K562 (cell line): ENCODE results near the gene CLK3. TPM values are rescaled to one million over a fixed set of nuclear protein-coding genes. Genes with fewer than 3 reads are reported as not detected.
A peak's percentile ranks its signal among the peaks of the same experiment; 100 is the strongest.

ENCODE experiments used
- ATAC-seq: fragments of 200-7000 bp; cut with Tn5 transposase; 3 replicates; pipeline ENCODE4 v1.9.1; 2020; ENCODE audit warnings: moderate library complexity
- BruUV-seq: library from RNA; stranded (reverse); fragments of 400-500 nt; replicated peaks from 2 replicates; lab custom pipeline; 2021; lab: Mats Ljungman, UMichigan
- CTCF ChIA-PET: fragments of 300-600 bp; formaldehyde crosslinking; extraction: SDS; loops from one replicate; lab custom pipeline; 2021; ENCODE audit warnings: low intra/inter-chr PET ratio; lab: Yijun Ruan, JAX
- POLR2A ChIA-PET: fragments of 300-600, 350-650 bp; sonication (Branson Sonifier 250); formaldehyde crosslinking; extraction: SDS; loops from one replicate; lab custom pipeline; 2021; ENCODE audit warnings: antibody characterized with exemption, inconsistent platforms; lab: Yijun Ruan, JAX
- DNase-seq, 4 experiments: peaks; one replicate each; pipeline versions ENCODE4 v3.0.0 to v3.0.0-alpha.2; 2011 to 2018; ENCODE audit warnings: low spot score in 3 of 4, mixed read lengths in 3 of 4; ENCODE audit errors: extremely low read depth in 1 of 4
- FAIRE-seq: peaks from 2 replicates; lab custom pipeline; 2011; peaks lifted over from hg19 to GRCh38; lab: Jason Lieb, UNC
- H2AFZ ChIP-seq: 2 replicates; pipeline ENCODE4 v1.6.0; 2011; ENCODE audit warnings: low read depth, low read length, control low read depth, inconsistent platforms
- H3K27ac ChIP-seq: fragments of 200-600 bp; 3 replicates; pipeline ENCODE4 v1.8.0; 2011; ENCODE audit warnings: low read depth, mild to moderate bottlenecking, control low read depth, inconsistent platforms, low read length, moderate library complexity, mixed read lengths; ENCODE audit errors: extremely low read depth
- H3K27me3 ChIP-seq, 2 experiments: fragments of 300-600 bp in 1 of 2; 2 replicates in 1 of 2; 3 replicates in 1 of 2; pipeline versions ENCODE4 v1.6.0 to v1.8.0; 2011; ENCODE audit warnings: inconsistent platforms in 2 of 2, low read length in 2 of 2, mild to moderate bottlenecking in 1 of 2, mixed read lengths in 1 of 2, moderate library complexity in 1 of 2; ENCODE audit not compliant: control insufficient read depth in 2 of 2, insufficient read depth in 2 of 2
- H3K36me3 ChIP-seq: fragments of 300-600 bp; 3 replicates; pipeline ENCODE4 v1.8.0; 2011; ENCODE audit warnings: mild to moderate bottlenecking, low read length, inconsistent platforms; ENCODE audit not compliant: control insufficient read depth, insufficient read depth
- H3K4me1 ChIP-seq, 2 experiments: fragments of 200-600 bp in 1 of 2; replicated peaks in 1 of 2; 2 replicates in 1 of 2; 3 replicates in 1 of 2; pipeline versions ENCODE4 v1.5.1 to v1.8.0; 2011; ENCODE audit warnings: inconsistent platforms in 2 of 2, low read length in 2 of 2, mild to moderate bottlenecking in 1 of 2, mixed read lengths in 1 of 2, moderate library complexity in 1 of 2; ENCODE audit not compliant: control insufficient read depth in 2 of 2, insufficient read depth in 2 of 2
- H3K4me2 ChIP-seq: 2 replicates; pipeline ENCODE4 v1.6.1; 2011; ENCODE audit warnings: low read length, control low read depth, inconsistent platforms, mixed read lengths; ENCODE audit not compliant: insufficient read depth
- H3K4me3 ChIP-seq: fragments of 200-600 bp; sonication (generic), shearing (Covaris generic); 2 replicates; pipeline ENCODE4 v1.5.1; 2016; ENCODE audit warnings: control low read depth, inconsistent platforms
- H3K79me2 ChIP-seq: fragments of 200-600 bp; 3 replicates; pipeline ENCODE4 v1.8.0; 2011; ENCODE audit warnings: low read length, inconsistent platforms; ENCODE audit not compliant: control insufficient read depth, insufficient read depth
- H3K9ac ChIP-seq, 2 experiments: 2 replicates each; pipeline versions ENCODE4 v1.6.0 to v1.6.1; 2011; ENCODE audit warnings: low read depth in 2 of 2, low read length in 2 of 2, control low read depth in 1 of 2, inconsistent platforms in 1 of 2, mild to moderate bottlenecking in 1 of 2, mixed read lengths in 1 of 2; ENCODE audit not compliant: insufficient read depth in 1 of 2
- H3K9me1 ChIP-seq: one replicate; pipeline ENCODE4 v1.6.0; 2011; ENCODE audit warnings: inconsistent platforms, mild to moderate bottlenecking, low read length, moderate library complexity; ENCODE audit not compliant: control insufficient read depth, insufficient read depth
- H3K9me3 ChIP-seq: replicated peaks from 2 replicates; pipeline ENCODE4 v1.5.1; 2011; ENCODE audit warnings: low read depth, low read length, inconsistent platforms; ENCODE audit not compliant: control insufficient read depth, insufficient read depth
- H4K20me1 ChIP-seq: replicated peaks from 2 replicates; pipeline ENCODE4 v1.6.1; 2011; ENCODE audit warnings: low read length, inconsistent platforms, mixed read lengths; ENCODE audit not compliant: control insufficient read depth, insufficient read depth
- ARID3A ChIP-seq: IDR thresholded peaks from 2 replicates; pipeline ENCODE4 v1.6.1; 2012; ENCODE audit warnings: low read depth, low read length, improper control_type of control experiment, borderline replicate concordance
- ATF3 ChIP-seq, 2 experiments: fragments of 450-650 bp in 1 of 2; sonication (generic) in 1 of 2; formaldehyde crosslinking in 1 of 2; IDR thresholded peaks in 1 of 2; conservative IDR thresholded peaks in 1 of 2; 2 replicates each; pipeline versions ENCODE4 v1.6.1 to v1.8.1; 2016 to 2023; ENCODE audit warnings: mild to moderate bottlenecking in 2 of 2, moderate library complexity in 2 of 2, inconsistent platforms in 1 of 2, missing genetic modification reagents in 1 of 2
- CBX1 ChIP-seq: sonication (generic); IDR thresholded peaks from 2 replicates; pipeline ENCODE4 v1.6.1; 2016; ENCODE audit warnings: antibody characterized with exemption, low read depth, mild to moderate bottlenecking
- CREBBP ChIP-seq: IDR thresholded peaks from one replicate; pipeline ENCODE4 v1.6.1; 2012; ENCODE audit warnings: low read depth, mild to moderate bottlenecking, control low read depth, inconsistent platforms, low read length
- CSDE1 ChIP-seq, 2 experiments: fragments of 450-650 bp; IDR thresholded peaks; 2 replicates each; pipeline ENCODE4 v1.6.1; 2016; ENCODE audit warnings: mild to moderate bottlenecking in 1 of 2
- CTBP1 ChIP-seq: fragments of 450-650 bp; IDR thresholded peaks from 2 replicates; pipeline ENCODE4 v1.6.1; 2016; ENCODE audit warnings: borderline replicate concordance
- EP300 ChIP-seq: IDR thresholded peaks from 2 replicates; pipeline ENCODE4 v1.6.1; 2012; ENCODE audit warnings: low read length, improper control_type of control experiment
- GTF2F1 ChIP-seq: IDR thresholded peaks from 2 replicates; pipeline ENCODE4 v1.6.1; 2011; ENCODE audit warnings: low read depth, low read length, improper control_type of control experiment
- KLF1 ChIP-seq: fragments of 450-650 bp; IDR thresholded peaks from 2 replicates; pipeline ENCODE4 v1.6.1; 2016; ENCODE audit warnings: missing genetic modification characterization, missing compliant biosample characterization
- MECOM ChIP-seq: fragments of 250-450 bp; sonication (Bioruptor Pico); IDR thresholded peaks from 2 replicates; pipeline ENCODE4 v1.8.0; 2022; ENCODE audit warnings: inconsistent platforms
- RREB1 ChIP-seq: fragments of 250-450 bp; sonication (Bioruptor Pico); IDR thresholded peaks from 2 replicates; pipeline ENCODE4 v1.4.0; 2020
- ZNF551 ChIP-seq: fragments of 250-450 bp; sonication (Bioruptor Pico); IDR thresholded peaks from 2 replicates; pipeline ENCODE4 v1.5.0; 2021; ENCODE audit warnings: mild to moderate bottlenecking, moderate library complexity
- ZNF79 ChIP-seq: fragments of 250-450 bp; sonication (Bioruptor Pico); IDR thresholded peaks from 2 replicates; pipeline ENCODE4 v1.4.0; 2020; ENCODE audit warnings: low read depth, mild to moderate bottlenecking, moderate library complexity
- WGBS: fragments of 100-300 bp; shearing (Covaris generic); methylation state at CpG from one replicate; pipeline ENCODE4 v1.1.6; 2016; ENCODE audit warnings: low coverage, mixed read lengths; ENCODE audit not compliant: insufficient coverage; ENCODE audit errors: missing lambda C conversion rate; 5-methylcytosine and 5-hydroxymethylcytosine counted together
- in situ Hi-C: fragments of 300-500 bp; cut with MboI; formaldehyde crosslinking; loops from 4 replicates; pipeline ENCODE4 v1.15.0; 2018; ENCODE audit warnings: inconsistent platforms, mixed read lengths
- intact Hi-C: fragments of 100-400 bp; cut with micrococcal nuclease; formaldehyde crosslinking; loops from 2 replicates; pipeline ENCODE4 v1.14.2; 2022
- polyA plus RNA-seq, 8 experiments: library from polyadenylated mRNA; depleted of rRNA in 4 of 8; stranded (reverse) in 5 of 8; unstranded in 3 of 8; fragments of >200 nt; fragmentation: Nextera tagmentation in 2 of 8; fragmentation: Illumina TruSeq in 1 of 8; extraction: Ambion mirVana in 2 of 8; extraction: Trizol in 1 of 8; gene quantifications; 2 replicates each; pipeline versions ENCODE4 v1.2.1 to v1.2.3, GENCODE V29; 2011 to 2014; ENCODE audit warnings: inconsistent platforms in 1 of 8, missing spikeins in 1 of 8
- total RNA-seq, 7 experiments: library from RNA; depleted of rRNA in 6 of 7; stranded (reverse); fragments of >200 nt in 6 of 7; fragmentation: Illumina TruSeq in 2 of 7; extraction: Trizol in 2 of 7; gene quantifications; 2 replicates each; pipeline versions ENCODE4 v1.2.1 to v1.2.3, GENCODE V29; 2011 to 2021; ENCODE audit warnings: low replicate concordance in 1 of 7

Gene CLK3
- total and polyA plus RNA-seq, 9 of the 15 experiments (the other 6 are each of a cell fraction or from before 2014, with no cell fraction given) = 1.2 to 95.2 (median 51.7) TPM

GRCh38 chr15:74633781-74634180 is 18.1 kb downstream of the CLK3 start (continued):
- TF ChIP-seq ATF3 (IDR thresholded peaks at IDR 0.05) (no peak), ATF3 (CRISPR knock-in tag; conservative IDR thresholded peaks at IDR 0.05) (no peak), EP300 (no peak), ZNF79 (no peak), GTF2F1 (no peak), CREBBP (no peak), ZNF551 (no peak), CSDE1 (IDR thresholded peaks at IDR 0.05) (no peak)

- Histone ChIP-seq H2AFZ (no peak overlapping the region), H3K79me2 (no peaks in the 10 kb centered on the region), H4K20me1 (peaks cover 26% of the 10 kb centered on the region), H3K9me3 (no peaks in the 10 kb centered on the region), H3K9ac (no peak overlapping the region), H3K9me1 (peaks cover 9% of the 10 kb centered on the region), H3K4me3 (no peak overlapping the region), H3K4me1 (no peaks in the 10 kb centered on the region; a peak in 1 of 5 replicates), H3K36me3 (peaks cover 89% of the 10 kb centered on the region), H3K27me3 (no peaks in the 10 kb centered on the region), H3K27ac (no peak overlapping the region), H3K4me2 (no peak overlapping the region)
- 15% methylated on average over 5 of the region's 5 CpGs for WGBS
- FAIRE-seq (peak; percentile 92), ATAC-seq (peak; percentile 89), DNase-seq (peak; percentile 75 to 83 (median 76))
- no TSS peak for BruUV-seq
- POLR2A ChIA-PET = interaction anchor here (1.4 kb wide), 2 partner anchors 133 to 136 kb away, joined by 3 to 7 read pairs; no protein-coding TSS in a partner anchor
- in situ Hi-C loops = loop anchor here (5.0 kb wide), 2 partner anchors 132 to 317 kb away; no protein-coding TSS in a partner anchor
- CTCF ChIA-PET = interaction anchor here (1.1 to 4.7 kb wide), 4 partner anchors 16 to 1049 kb away, joined by 3 to 51 read pairs (median 4); no protein-coding TSS in a partner anchor
- intact Hi-C loops = loop anchor here (1.0 to 5.0 kb wide), 3 partner anchors 134 to 352 kb away; no protein-coding TSS in a partner anchor
- TF ChIP-seq KLF1 = no peak
- no peak for TF ChIP-seq CREBBP
- peak; percentile 27; the same call in 1 of the 2 replicates for TF ChIP-seq CTBP1
- TF ChIP-seq EP300 = no peak
- TF ChIP-seq RREB1 = no peak
- TF ChIP-seq ARID3A = no peak
- TF ChIP-seq CBX1 = no peak
- TF ChIP-seq CSDE1 (IDR thresholded peaks at IDR 0.05) = no peak
- TF ChIP-seq MECOM (CRISPR knock-in tag) = no peak
Measured at GRCh38 chr15:74635228-74635627, 19.6 kb downstream of the CLK3 start.
